Heart left ventricle (tissue), 16 donors: Measurements from ENCODE around the gene TRIM71. TPM values are rescaled to one million over a fixed set of nuclear protein-coding genes. Genes with fewer than 3 reads are reported as not detected.
A peak's percentile ranks its signal among the peaks of the same experiment; 100 is the strongest.
"Not testable (repeated sequence)": the region's sequence is repeated elsewhere in the genome, so short reads cannot be mapped to it uniquely, and the experiment has no call there.

Experiments
- ATAC-seq, 4 donors: fragments of 200-7000 bp; cut with Tn5 transposase; one replicate each; pipeline ENCODE4 v1.9.1; 2020 to 2022; ENCODE audit warnings: moderate library complexity in 4 of 4, mild to moderate bottlenecking in 3 of 4, moderate number of reproducible peaks in 1 of 4
- DNase-seq, 5 donors: peaks; one replicate each; pipeline ENCODE4 v3.0.0-alpha.2; 2020
- H3K27ac ChIP-seq, 12 donors: fragments of 200-600 bp; sonication (generic) in 4 of 12; one replicate each; pipeline versions ENCODE4 v1.5.0 to v1.8.0; 2016 to 2022; ENCODE audit warnings: mild to moderate bottlenecking in 2 of 12
- H3K27me3 ChIP-seq, 9 donors: fragments of 200-600 bp; sonication (generic) in 2 of 9; one replicate each; pipeline versions ENCODE4 v1.5.1 to v1.8.0; 2016 to 2022; ENCODE audit warnings: mild to moderate bottlenecking in 3 of 9
- H3K36me3 ChIP-seq, 9 donors: fragments of 200-600 bp; sonication (generic) in 2 of 9; one replicate each; pipeline versions ENCODE4 v1.5.0 to v1.8.0; 2018 to 2022; ENCODE audit warnings: mild to moderate bottlenecking in 2 of 9
- H3K4me1 ChIP-seq, 12 donors: fragments of 200-600 bp; sonication (generic) in 4 of 12; one replicate each; pipeline versions ENCODE4 v1.5.0 to v1.8.0; 2016 to 2022; ENCODE audit warnings: mild to moderate bottlenecking in 3 of 12
- H3K4me3 ChIP-seq, 12 donors: fragments of 200-600 bp; sonication (generic) in 4 of 12; one replicate each; pipeline versions ENCODE4 v1.5.0 to v1.8.0; 2017 to 2022; ENCODE audit warnings: mild to moderate bottlenecking in 9 of 12, moderate library complexity in 4 of 12
- H3K9me3 ChIP-seq, 12 donors: fragments of 200-600 bp; sonication (generic) in 4 of 12; one replicate each; pipeline versions ENCODE4 v1.5.0 to v1.8.0; 2016 to 2022; ENCODE audit warnings: mild to moderate bottlenecking in 1 of 12
- POLR2A ChIP-seq, 2 donors: fragments of 450-650 bp; IDR thresholded peaks; one replicate each; pipeline ENCODE4 v1.6.1; 2017; ENCODE audit warnings: antibody characterized with exemption in 2 of 2, mild to moderate bottlenecking in 2 of 2, moderate library complexity in 2 of 2
- WGBS, 4 donors: extraction: QIAGEN DNeasy Blood & Tissue Kit in 2 of 4; methylation state at CpG; one replicate each; pipeline versions ENCODE4 v1.1.5 to v1.1.7; 2013 to 2018; 5-methylcytosine and 5-hydroxymethylcytosine counted together
- intact Hi-C, 10 donors: fragments of 100-400 bp; cut with DNase I; formaldehyde crosslinking; loops; one replicate each; pipeline versions ENCODE4 v1.11.1 to v1.14.2; 2022
- polyA plus RNA-seq, 2 donors: library from polyadenylated mRNA; stranded (reverse); fragments of 200-250 nt; gene quantifications; one replicate each; pipeline ENCODE4 v1.2.3, GENCODE V29; 2013
- total RNA-seq, 9 donors: library from RNA; depleted of rRNA in 2 of 9; stranded (reverse); fragments of >200 nt in 2 of 9; fragmentation: NEBNext Ultra II Directional in 3 of 9; extraction: Animal tissue kit (Norgen Biotek cat#: 25700) in 3 of 9; gene quantifications; one replicate each; pipeline versions ENCODE4 v1.1.0 to v1.2.4, GENCODE V29; 2016 to 2023
- TF ChIP-seq, protein P1 (sequence below), 12 donors: fragments of 200-600 bp; sonication (generic) in 4 of 12; IDR thresholded peaks; one replicate each; pipeline versions ENCODE4 v1.5.0 to v1.8.0; 2018 to 2022; ENCODE audit warnings: antibody characterized with exemption in 12 of 12, mild to moderate bottlenecking in 5 of 12
- donor health status: ischemic (EF 13 %, LVEDD 7.1; RV severe dilation, severe dysfunction).
- donor health status: healthy with polysubstance abuse.
- donor health status: DM: no; HTN: yes; CAD: no.
- donor health status: DM: no; HTN: no; CAD: no.
- donor health status: ischemic (EF 25% LVEDD 6.9; RV normal size, moderate dysfunction).
- donor health status: ischemic (EF 25% LVEDD 5.7; RV mildly dilated, moderate dysfunction).
- donor health status: healthy.
- donor health status: DM: yes; HTN: yes; CAD: no.
- donor health status: ischemic (EF 35%, LVEDD 5.7; RV mildly dilated, moderate dysfunction).
- donor health status: nonischemic (EF 11% LVEDD 7.7; RV severe dilation, severe dysfunction).
- donor health status: DM: yes; HTN: yes; CAD: no.
- donor health status: PGD.
- donor health status: ischemic (EF 29% LVEDD 5.4; RV normal size, mild dysfunction).
- donor health status: nonischemic (EF 23%, LVEDD 6.1; RV moderate dilation, normal function).

TRIM71 gene
- total and polyA plus RNA-seq, 11 donors, result 0.05 TPM; not detected in 9

DNA sequence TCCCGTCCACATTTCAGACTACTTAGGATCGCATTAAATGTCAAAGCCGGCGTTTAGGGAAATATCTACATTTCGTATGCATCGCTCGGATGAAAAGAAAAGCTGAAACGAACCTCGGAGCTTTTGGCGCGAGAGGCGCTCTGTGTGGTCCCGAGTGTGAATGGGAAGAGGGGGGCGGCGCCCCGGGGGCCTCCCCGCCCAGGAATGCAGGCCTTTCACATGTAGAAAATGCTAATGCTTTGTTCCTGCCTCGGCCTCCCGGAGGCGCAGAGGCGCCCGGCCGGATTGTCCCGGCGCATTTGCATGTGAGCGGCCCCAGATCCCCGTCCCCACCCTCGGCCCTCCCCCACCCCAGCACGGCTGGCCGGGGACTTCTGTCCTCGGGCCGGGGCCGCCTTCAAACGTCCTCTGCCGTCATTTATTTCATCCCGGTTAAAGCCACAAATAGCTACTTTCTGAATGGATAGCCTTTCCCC lies 37.0 kb upstream of the TRIM71 start:
- intact Hi-C loops, result loop anchor here in 2 of 10 donors (5.0 to 10.0 kb wide), 3 partner anchors 43 to 268 kb away; no protein-coding TSS in a partner anchor
- peak overlapping the region in 2 of 12 donors; percentile 28 to 31 for H3K27ac ChIP-seq
- no peaks in the 10 kb centered on the region for H3K9me3 ChIP-seq
- TF ChIP-seq, protein P1, sequence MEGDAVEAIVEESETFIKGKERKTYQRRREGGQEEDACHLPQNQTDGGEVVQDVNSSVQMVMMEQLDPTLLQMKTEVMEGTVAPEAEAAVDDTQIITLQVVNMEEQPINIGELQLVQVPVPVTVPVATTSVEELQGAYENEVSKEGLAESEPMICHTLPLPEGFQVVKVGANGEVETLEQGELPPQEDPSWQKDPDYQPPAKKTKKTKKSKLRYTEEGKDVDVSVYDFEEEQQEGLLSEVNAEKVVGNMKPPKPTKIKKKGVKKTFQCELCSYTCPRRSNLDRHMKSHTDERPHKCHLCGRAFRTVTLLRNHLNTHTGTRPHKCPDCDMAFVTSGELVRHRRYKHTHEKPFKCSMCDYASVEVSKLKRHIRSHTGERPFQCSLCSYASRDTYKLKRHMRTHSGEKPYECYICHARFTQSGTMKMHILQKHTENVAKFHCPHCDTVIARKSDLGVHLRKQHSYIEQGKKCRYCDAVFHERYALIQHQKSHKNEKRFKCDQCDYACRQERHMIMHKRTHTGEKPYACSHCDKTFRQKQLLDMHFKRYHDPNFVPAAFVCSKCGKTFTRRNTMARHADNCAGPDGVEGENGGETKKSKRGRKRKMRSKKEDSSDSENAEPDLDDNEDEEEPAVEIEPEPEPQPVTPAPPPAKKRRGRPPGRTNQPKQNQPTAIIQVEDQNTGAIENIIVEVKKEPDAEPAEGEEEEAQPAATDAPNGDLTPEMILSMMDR (IDR thresholded peaks at IDR 0.05), result no peak
- no peak for TF ChIP-seq POLR2A (IDR thresholded peaks at IDR 0.05)
- 8 to 10% (median 9%) methylated on average over 31 to 36 of the region's 36 CpGs for WGBS, 4 donors
- H3K4me1 ChIP-seq, result peaks cover 0 to 16% (median 3%) of the 10 kb centered on the region in 12 donors
- no peaks in the 10 kb centered on the region for H3K27me3 ChIP-seq
- H3K36me3 ChIP-seq, result peaks cover 0 to 3% (median 0%) of the 10 kb centered on the region in 9 donors
- peak overlapping the region; percentile 31 to 70 (median 55) for H3K4me3 ChIP-seq
- peak in 3 of 4 donors; percentile 29 to 63 (median 57) for ATAC-seq
- DNase-seq, result peak; percentile 17 to 64 (median 42)

DNA sequence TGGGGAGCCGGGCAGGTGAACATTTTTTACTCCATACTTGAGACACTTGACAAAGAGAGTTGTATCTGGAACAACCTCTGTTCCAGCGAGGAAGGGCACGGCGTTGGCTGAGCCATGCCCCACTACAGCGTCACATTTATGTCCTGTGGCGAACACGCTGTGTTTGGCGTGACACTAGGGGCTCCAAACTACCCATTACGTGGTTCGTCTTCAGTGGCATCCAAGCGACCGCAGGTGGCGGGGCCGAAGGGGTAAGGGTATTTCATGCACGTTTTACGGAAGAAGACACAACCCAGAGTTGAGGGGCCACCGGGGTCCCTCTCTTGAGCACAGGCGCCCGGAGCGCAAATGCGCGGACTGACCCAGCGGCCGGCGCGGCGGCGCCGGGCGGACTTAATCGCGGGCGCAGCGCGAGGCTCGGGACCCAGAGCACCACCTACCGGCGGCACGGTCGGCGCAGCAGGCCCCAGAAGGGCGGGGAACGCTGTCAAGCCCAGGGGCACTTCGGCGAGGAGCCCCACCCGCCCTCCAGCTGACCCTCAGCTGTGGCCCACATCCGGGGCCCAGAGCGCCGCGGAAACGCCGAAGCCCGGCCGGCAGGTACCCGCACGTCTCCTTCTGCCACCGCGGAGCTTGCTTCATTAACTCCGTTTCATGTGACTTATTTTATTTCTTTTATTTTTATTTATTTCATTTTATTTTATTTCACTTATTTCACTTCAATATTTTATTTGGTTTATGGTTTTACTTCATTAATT lies 36.4 kb upstream of the TRIM71 start:
- H3K4me1 ChIP-seq, result peaks cover 0 to 15% (median 3%) of the 10 kb centered on the region in 12 donors
- H3K36me3 ChIP-seq, result no peaks in the 10 kb centered on the region
- intact Hi-C loops, result loop anchor here in 2 of 10 donors (5.0 to 10.0 kb wide), 3 partner anchors 44 to 269 kb away; no protein-coding TSS in a partner anchor
- WGBS, 4 donors, result 2 to 6% (median 2%) methylated on average over 24 to 59 of the region's 59 CpGs
- peak overlapping the region in 3 of 12 donors; percentile 0 to 31 (median 28) for H3K27ac ChIP-seq
- H3K9me3 ChIP-seq, result no peaks in the 10 kb centered on the region
- DNase-seq, result peak; percentile 53 to 88 (median 75)
- TF ChIP-seq, protein P1 (IDR thresholded peaks at IDR 0.05), result peak; percentile 70 to 92 (median 80)
- no peak for TF ChIP-seq POLR2A (IDR thresholded peaks at IDR 0.05)
- no peaks in the 10 kb centered on the region for H3K27me3 ChIP-seq
- peak; percentile 51 to 98 (median 92) for ATAC-seq
- H3K4me3 ChIP-seq, result peak overlapping the region; percentile 31 to 70 (median 55)

- Histone ChIP-seq H3K4me1 (peaks cover 0 to 14% (median 3%) of the 10 kb centered on the region in 12 donors), H3K4me3 (peak overlapping the region in 4 of 12 donors; percentile 54 to 63 (median 57))
- ATAC-seq, H3K27me3 ChIP-seq, H3K36me3 ChIP-seq, H3K27ac ChIP-seq, DNase-seq, H3K9me3 ChIP-seq: not testable (repeated sequence)
- intact Hi-C loops, result loop anchor here in 2 of 10 donors (5.0 to 10.0 kb wide), 3 partner anchors 45 to 270 kb away; no protein-coding TSS in a partner anchor
- 91 to 93% (median 92%) methylated on average over 9 of the region's 9 CpGs for WGBS, 4 donors
Measured at GRCh38 chr3:32781969-32782270, 35.9 kb upstream of the TRIM71 start.

DNA sequence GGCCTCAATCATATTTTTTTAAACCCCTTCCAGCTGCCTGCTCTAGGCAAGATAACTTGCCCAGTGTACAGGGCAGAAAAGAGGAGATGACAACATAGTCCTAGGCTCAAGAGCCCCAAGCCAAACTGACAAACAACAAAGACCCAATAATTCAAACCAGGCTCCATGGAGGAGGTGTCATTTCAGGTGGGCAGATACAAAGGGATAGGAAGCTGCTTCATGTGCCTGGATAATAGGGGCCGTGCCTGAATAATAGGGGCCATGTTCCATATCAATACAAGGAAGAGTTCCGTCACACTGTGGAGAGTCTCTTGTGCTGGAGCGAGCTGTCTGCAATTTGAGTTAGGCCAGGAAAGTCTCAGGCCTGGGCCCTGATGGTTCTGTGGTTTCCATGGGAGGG lies 35.4 kb upstream of the TRIM71 start:
- DNase-seq, result no peak
- H3K27me3 ChIP-seq, result no peaks in the 10 kb centered on the region
- 92 to 99% (median 96%) methylated on average over 3 of the region's 3 CpGs for WGBS, 4 donors
- TF ChIP-seq, protein P1 (IDR thresholded peaks at IDR 0.05), result no peak
- TF ChIP-seq POLR2A (IDR thresholded peaks at IDR 0.05), result no peak
- H3K4me3 ChIP-seq, result no peak overlapping the region
- H3K9me3 ChIP-seq, result no peaks in the 10 kb centered on the region
- no peak for ATAC-seq
- intact Hi-C loops, result loop anchor here in 2 of 10 donors (5.0 to 10.0 kb wide), 3 partner anchors 45 to 270 kb away; no protein-coding TSS in a partner anchor
- H3K4me1 ChIP-seq, result peaks cover 0 to 14% (median 3%) of the 10 kb centered on the region in 12 donors
- H3K27ac ChIP-seq, result no peak overlapping the region
- H3K36me3 ChIP-seq, result no peaks in the 10 kb centered on the region
